ENCODE measurements around the gene HPN.

DNA sequence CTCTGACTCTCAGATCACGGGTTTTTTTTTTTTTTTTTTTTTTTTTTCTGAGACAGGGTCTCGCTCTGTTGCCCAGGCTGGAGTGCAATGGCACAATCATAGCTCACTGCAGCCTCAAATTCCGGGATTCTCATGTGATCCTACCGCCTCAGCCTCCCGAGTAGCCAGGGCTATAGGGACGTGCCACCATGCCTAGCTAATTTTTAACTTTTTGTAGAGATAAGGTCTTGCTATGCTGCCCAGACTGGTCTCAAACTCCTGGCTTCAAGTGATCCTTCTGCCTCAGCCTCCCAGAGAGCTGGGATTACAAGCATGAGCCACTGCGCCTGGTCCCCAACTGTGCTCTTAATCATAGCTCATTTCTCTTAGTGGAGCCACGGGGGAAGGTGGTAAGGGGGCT, 46.0 kb upstream of the HPN start:
- TF ChIP-seq, protein P1, sequence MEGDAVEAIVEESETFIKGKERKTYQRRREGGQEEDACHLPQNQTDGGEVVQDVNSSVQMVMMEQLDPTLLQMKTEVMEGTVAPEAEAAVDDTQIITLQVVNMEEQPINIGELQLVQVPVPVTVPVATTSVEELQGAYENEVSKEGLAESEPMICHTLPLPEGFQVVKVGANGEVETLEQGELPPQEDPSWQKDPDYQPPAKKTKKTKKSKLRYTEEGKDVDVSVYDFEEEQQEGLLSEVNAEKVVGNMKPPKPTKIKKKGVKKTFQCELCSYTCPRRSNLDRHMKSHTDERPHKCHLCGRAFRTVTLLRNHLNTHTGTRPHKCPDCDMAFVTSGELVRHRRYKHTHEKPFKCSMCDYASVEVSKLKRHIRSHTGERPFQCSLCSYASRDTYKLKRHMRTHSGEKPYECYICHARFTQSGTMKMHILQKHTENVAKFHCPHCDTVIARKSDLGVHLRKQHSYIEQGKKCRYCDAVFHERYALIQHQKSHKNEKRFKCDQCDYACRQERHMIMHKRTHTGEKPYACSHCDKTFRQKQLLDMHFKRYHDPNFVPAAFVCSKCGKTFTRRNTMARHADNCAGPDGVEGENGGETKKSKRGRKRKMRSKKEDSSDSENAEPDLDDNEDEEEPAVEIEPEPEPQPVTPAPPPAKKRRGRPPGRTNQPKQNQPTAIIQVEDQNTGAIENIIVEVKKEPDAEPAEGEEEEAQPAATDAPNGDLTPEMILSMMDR (IDR thresholded peaks at IDR 0.05; ENCODE audit: low read depth, low read length, poor library complexity, severe bottlenecking) = no peak
- TF ChIP-seq EZH2phosphoT487 (IDR thresholded peaks at IDR 0.05; ENCODE audit: borderline replicate concordance, low read length) = no peak

Measured in DOHH2 (cell line).